Coronary artery (tissue), 2 donors: ENCODE measurements around the gene ACSF3.

Experiments
- DNase-seq: peaks from one replicate; pipeline ENCODE4 v3.0.0-alpha.2; 2017; ENCODE audit warnings: low spot score
- H3K27ac ChIP-seq, 2 donors: fragments of 200-600 bp; sonication (generic); one replicate each; pipeline ENCODE4 v1.5.1; 2016 to 2019
- H3K4me3 ChIP-seq: fragments of 200-600 bp; sonication (generic); 2 replicates; pipeline ENCODE4 v1.5.1; 2016; ENCODE audit warnings: mild to moderate bottlenecking, moderate library complexity
- TF ChIP-seq, protein P1 (sequence below): fragments of 200-600 bp; sonication (generic); IDR thresholded peaks from one replicate; pipeline ENCODE4 v1.5.1; 2019; ENCODE audit warnings: antibody characterized with exemption

ACSF3 gene

DNA sequence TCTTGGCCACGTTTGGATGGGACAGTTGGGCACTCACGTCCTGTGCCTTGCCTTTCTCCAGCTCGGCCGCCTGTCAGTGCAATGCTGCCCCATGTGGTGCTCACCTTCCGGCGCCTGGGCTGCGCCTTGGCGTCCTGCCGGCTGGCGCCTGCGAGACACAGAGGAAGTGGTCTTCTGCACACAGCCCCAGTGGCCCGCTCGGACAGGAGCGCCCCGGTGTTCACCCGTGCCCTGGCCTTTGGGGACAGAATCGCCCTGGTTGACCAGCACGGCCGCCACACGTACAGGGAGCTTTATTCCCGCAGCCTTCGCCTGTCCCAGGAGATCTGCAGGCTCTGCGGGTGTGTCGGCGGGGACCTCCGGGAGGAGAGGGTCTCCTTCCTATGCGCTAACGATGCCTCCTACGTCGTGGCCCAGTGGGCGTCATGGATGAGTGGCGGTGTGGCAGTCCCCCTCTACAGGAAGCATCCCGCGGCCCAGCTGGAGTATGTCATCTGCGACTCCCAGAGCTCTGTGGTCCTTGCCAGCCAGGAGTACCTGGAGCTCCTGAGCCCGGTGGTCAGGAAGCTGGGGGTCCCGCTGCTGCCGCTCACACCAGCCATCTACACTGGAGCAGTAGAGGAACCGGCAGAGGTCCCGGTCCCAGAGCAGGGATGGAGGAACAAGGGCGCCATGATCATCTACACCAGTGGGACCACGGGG, 7.1 kb downstream of the ACSF3 start:
- no peak for DNase-seq
- Histone ChIP-seq H3K27ac (no peak overlapping the region), H3K4me3 (no peak overlapping the region)
- TF ChIP-seq, protein P1, sequence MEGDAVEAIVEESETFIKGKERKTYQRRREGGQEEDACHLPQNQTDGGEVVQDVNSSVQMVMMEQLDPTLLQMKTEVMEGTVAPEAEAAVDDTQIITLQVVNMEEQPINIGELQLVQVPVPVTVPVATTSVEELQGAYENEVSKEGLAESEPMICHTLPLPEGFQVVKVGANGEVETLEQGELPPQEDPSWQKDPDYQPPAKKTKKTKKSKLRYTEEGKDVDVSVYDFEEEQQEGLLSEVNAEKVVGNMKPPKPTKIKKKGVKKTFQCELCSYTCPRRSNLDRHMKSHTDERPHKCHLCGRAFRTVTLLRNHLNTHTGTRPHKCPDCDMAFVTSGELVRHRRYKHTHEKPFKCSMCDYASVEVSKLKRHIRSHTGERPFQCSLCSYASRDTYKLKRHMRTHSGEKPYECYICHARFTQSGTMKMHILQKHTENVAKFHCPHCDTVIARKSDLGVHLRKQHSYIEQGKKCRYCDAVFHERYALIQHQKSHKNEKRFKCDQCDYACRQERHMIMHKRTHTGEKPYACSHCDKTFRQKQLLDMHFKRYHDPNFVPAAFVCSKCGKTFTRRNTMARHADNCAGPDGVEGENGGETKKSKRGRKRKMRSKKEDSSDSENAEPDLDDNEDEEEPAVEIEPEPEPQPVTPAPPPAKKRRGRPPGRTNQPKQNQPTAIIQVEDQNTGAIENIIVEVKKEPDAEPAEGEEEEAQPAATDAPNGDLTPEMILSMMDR: no peak

DNA sequence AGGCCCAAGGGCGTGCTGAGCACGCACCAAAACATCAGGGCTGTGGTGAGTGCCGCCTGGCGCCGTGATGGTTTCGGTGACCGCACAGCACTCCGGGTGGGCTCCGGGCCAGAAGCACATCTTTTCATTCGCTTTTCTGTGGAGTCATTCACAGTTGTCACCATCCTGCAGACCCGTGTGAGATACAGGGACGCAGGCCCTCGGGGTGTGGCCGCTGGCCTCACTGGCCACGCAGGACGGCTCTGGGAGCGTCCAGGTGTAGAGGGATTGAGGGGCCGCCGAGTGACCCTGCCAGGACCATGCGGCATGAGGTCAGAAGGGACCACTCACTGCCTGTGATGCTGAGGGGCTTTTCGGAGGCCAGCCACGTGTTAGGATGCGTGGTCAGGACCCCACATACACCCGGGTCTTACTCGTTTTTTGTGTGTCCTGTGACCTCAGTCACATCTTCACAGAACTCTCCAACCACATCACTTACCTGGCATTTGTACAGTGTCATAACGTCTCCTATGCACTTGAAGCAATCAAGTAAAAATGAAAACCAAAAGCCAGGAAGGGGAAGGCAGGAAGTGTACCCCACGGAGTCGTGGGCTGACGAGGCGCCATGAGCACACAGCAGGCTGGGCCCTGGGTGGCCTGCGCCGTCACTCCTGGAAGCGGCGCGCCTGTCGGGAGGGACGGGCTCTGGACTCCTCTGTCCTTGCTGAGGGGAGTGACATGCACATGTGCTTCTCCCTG, 7.8 kb downstream of the ACSF3 start:
- no peak overlapping the region for H3K27ac ChIP-seq
- no peak for DNase-seq
- no peak overlapping the region for H3K4me3 ChIP-seq
- TF ChIP-seq, protein P1: no peak

DNA sequence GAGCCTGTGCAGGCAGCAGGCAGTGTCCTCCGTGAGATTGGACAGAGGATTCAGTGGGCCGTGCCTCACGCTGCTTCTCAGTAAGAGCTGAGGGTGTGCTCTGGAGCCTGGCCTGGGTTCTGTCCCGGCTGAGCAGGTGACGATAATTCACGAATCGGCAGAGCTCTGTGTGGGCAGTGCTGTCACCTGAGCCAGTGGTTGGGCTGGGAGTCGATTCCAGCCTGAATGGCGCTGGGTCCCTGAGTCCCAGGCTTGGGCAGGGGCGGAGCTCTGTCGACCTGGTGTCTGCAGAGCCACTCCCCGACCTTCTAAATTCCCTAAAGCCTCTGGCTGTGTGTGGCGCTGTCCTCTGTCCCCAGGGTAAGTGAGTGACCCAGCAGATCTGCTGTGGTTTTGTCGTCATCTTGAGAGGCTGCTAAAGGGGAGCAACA, 8.4 kb downstream of the ACSF3 start:
- DNase-seq: no peak
- TF ChIP-seq, protein P1: no peak

DNA sequence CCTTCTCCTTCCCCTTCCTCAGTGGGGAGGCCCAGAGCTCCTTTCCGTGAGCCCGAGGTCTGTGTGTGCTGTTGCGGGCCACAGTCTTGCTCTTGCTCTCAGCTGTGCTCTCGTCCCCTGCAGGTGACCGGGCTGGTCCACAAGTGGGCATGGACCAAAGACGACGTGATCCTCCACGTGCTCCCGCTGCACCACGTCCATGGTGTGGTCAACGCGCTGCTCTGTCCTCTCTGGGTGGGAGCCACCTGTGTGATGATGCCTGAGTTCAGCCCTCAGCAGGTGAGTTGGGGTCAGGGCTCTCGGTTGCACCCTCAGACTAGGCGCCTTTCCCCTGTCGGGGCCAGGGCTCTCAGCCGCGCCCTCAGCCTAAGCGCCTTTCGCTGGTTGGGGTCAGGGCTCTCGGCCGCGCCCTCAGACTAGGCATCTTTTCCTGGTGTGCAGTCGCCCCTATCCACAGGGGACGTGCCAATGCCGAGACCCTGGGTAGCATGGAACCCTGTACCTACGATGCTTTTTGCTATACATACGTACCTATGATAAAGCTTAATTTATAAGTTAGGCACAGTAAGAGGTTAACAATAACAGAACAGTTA, 8.9 kb downstream of the ACSF3 start:
- no peak for DNase-seq

More for the DNA sequence above, 8.4 kb downstream of the ACSF3 start:
- Histone ChIP-seq H3K4me3 (no peak overlapping the region), H3K27ac (no peak overlapping the region)

DNA sequence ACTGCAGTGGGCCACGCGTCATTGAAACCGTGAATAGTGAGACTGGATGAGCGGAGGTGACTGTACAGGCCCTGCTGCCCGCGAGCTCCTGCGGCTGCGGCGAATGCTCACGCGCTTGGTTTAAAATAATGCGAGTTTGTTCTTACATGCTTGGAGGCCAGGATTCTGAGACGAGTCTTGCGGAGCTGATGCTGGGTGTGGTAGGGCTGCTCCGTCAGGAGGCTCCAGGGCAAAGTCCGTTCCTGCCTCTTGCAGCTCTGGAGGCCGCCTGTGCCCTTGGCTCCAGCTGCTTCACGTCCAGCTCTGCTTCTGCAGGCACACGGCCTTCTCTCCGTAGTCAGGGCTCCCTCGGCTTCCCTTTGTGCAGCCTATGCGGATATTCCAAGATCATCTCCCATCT, 9.5 kb downstream of the ACSF3 start:
- TF ChIP-seq, protein P1: no peak
- DNase-seq: no peak
- no peak overlapping the region for H3K27ac ChIP-seq
- H3K4me3 ChIP-seq: no peak overlapping the region

More for the DNA sequence above, 8.9 kb downstream of the ACSF3 start:
- H3K4me3 ChIP-seq: no peak overlapping the region
- no peak overlapping the region for H3K27ac ChIP-seq
- TF ChIP-seq, protein P1: no peak

DNA sequence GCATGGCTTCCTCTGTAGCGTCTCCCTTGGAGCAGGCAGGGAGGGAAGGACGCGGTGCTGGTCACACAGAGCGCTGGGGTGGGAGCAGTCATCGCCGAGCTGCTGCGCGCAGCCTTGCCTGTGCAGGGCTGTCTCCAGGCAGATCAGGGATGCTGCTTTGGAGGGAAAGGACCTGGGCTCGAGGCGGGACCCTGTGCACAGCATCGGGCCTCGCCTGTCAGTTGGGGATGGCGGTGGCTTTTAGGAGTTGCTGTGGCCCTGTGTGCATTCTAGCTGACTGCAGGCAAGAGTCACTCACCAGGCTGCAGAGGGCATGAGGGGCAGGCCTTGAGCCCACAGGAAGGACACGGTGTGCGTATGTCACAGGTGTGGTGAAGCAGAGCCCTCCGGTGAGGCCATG, 10.1 kb downstream of the ACSF3 start:
- no peak for DNase-seq
- H3K27ac ChIP-seq: no peak overlapping the region
- TF ChIP-seq, protein P1: no peak
- no peak overlapping the region for H3K4me3 ChIP-seq
